H1 (cell line): Measurements from ENCODE around the gene TSPAN8. TPM values are rescaled to one million over a fixed set of nuclear protein-coding genes. Genes with fewer than 3 reads are reported as not detected.

Experiments
- CHD7 ChIP-seq: fragments of 300-600 bp; sonication (generic); IDR thresholded peaks from 2 replicates; pipeline ENCODE4 v1.7.1; 2012; ENCODE audit warnings: low read length, moderate library complexity, mild to moderate bottlenecking, inconsistent platforms; ENCODE audit not compliant: insufficient replicate concordance
- EP300 ChIP-seq, 2 experiments: IDR thresholded peaks; 1 replicate in 1 of 2; 2 replicates in 1 of 2; pipeline ENCODE4 v1.6.1; 2011 to 2012; ENCODE audit warnings: low read depth in 2 of 2, low read length in 2 of 2, mild to moderate bottlenecking in 2 of 2, borderline replicate concordance in 1 of 2, inconsistent platforms in 1 of 2, moderate library complexity in 1 of 2
- HDAC6 ChIP-seq: IDR thresholded peaks from one replicate; pipeline ENCODE4 v1.7.1; 2012; ENCODE audit warnings: low read depth, mild to moderate bottlenecking, inconsistent platforms, low read length, moderate library complexity
- KDM4A ChIP-seq: IDR thresholded peaks from one replicate; pipeline ENCODE4 v1.7.1; 2012; ENCODE audit warnings: low read depth, mild to moderate bottlenecking, moderate library complexity, low read length, inconsistent platforms; ENCODE audit not compliant: severe bottlenecking
- KDM5A ChIP-seq: fragments of 200-600 bp; IDR thresholded peaks from 2 replicates; pipeline ENCODE4 v1.7.1; 2012; ENCODE audit warnings: mild to moderate bottlenecking, low read length, inconsistent platforms, mixed read lengths
- SIX5 ChIP-seq: IDR thresholded peaks from 2 replicates; pipeline ENCODE4 v1.6.1; 2011; ENCODE audit warnings: mild to moderate bottlenecking, low read depth, low read length
- TAF1 ChIP-seq: IDR thresholded peaks from 2 replicates; pipeline ENCODE4 v1.6.1; 2011; ENCODE audit warnings: mild to moderate bottlenecking, low read depth, low read length
- TAF7 ChIP-seq: optimal IDR thresholded peaks from 2 replicates; pipeline ENCODE3; 2011; ENCODE audit warnings: low read depth, mild to moderate bottlenecking, inconsistent platforms, low read length, moderate library complexity, borderline replicate concordance
- polyA plus RNA-seq, 7 experiments: library from polyadenylated mRNA; depleted of rRNA in 3 of 7; stranded (reverse) in 5 of 7; unstranded in 2 of 7; fragments of >200 nt in 5 of 7; fragments of 200-250 nt in 2 of 7; gene quantifications; 1 replicate in 5 of 7; 2 replicates in 1 of 7; 4 replicates in 1 of 7; pipeline versions ENCODE4 v1.2.1 to v1.2.3, GENCODE V29; 2011 to 2013; ENCODE audit warnings: missing spikeins in 2 of 7, mixed read lengths in 2 of 7
- total RNA-seq: library from RNA; stranded (reverse); fragmentation: NEBNext Ultra II Directional; extraction: Animal tissue kit (Norgen Biotek cat#: 25700); gene quantifications from 2 replicates; pipeline ENCODE4 v1.2.1, GENCODE V29; 2021

TSPAN8 gene
- total and polyA plus RNA-seq, 2 of the 8 experiments (the other 6 are each of a cell fraction or from before 2014, with no cell fraction given): not detected

DNA sequence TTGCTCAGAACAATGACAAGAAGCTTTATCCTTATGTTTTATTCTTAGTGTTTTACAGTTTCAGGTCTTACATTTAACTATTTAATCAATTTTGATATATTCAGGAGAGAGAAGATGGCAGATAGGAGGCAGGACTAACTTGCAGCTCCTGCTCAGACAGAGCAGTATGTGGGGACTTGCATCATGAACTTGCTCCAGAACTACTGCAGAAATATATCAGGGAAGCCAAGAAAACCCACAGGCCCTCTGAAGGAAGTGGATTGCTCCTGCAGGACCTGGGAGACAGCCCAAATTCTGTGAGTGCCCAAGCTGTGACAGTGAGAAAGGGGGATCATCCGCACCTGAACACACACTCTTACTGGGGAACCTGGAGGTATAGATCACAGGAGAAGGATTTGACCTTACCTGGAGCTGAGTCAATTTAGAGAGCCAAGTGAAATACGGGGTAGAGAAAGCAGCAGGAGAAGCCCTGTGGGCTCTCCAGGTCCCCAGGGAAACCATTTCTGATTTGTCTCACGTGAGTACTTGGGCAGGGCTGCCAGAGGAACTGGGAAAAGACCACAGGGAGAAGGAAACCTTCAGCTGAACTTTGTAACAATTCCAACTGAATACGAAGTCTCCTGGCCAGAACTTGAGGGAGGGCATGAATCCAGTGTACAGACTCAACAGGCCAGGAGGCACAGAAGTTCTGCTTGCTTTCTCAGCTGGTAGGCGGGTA is 28.9 kb upstream of the TSPAN8 start (continued):
- TF ChIP-seq KDM5A: no peak
- no peak for TF ChIP-seq SIX5
- TF ChIP-seq CHD7: no peak
- no peak for TF ChIP-seq TAF7
- TF ChIP-seq KDM4A: no peak
- no peak for TF ChIP-seq HDAC6
- no peak for TF ChIP-seq EP300 (IDR thresholded peaks at IDR 0.05; ENCODE audit: borderline replicate concordance in 1 of 2, low read depth in 2 of 2, low read length in 2 of 2)
- no peak for TF ChIP-seq TAF1
